Measurements from ENCODE around the gene PARN.
"Not testable (repeated sequence)": the region's sequence is repeated elsewhere in the genome, so short reads cannot be mapped to it uniquely, and the experiment has no call there.

Gene PARN

GRCh38 chr16:14629919-14630619 is at the start of gene PARN:
Gene PARN, minus strand, starts transcription at chr16:14630260. Its CDS starts 135 bp downstream, at chr16:14630125.
- DNase-seq, result peak; percentile 97

GRCh38 chr16:14678748-14679497 is 48.9 kb upstream of the PARN start:
- no peak for DNase-seq

GRCh38 chr16:14677627-14678026 is 47.6 kb upstream of the PARN start:
- DNase-seq, result no peak

- no peak for DNase-seq
These were observed 46.6 kb upstream of the PARN start for GRCh38 chr16:14676633-14677032.

GRCh38 chr16:14672403-14672971 is 42.4 kb upstream of the PARN start:
- DNase-seq, result no peak

- no peak for DNase-seq
These were observed 39.7 kb upstream of the PARN start for GRCh38 chr16:14669776-14670175.

GRCh38 chr16:14668556-14669223 is 38.6 kb upstream of the PARN start:
- DNase-seq, result no peak

GRCh38 chr16:14667347-14668266 is 37.5 kb upstream of the PARN start:
- DNase-seq, result no peak

- DNase-seq, result no peak
These were observed 28.0 kb upstream of the PARN start for GRCh38 chr16:14658063-14658462.

- DNase-seq, result no peak
These were observed 22.7 kb upstream of the PARN start for GRCh38 chr16:14652726-14653125.

- no peak for DNase-seq
These were observed 20.6 kb upstream of the PARN start for GRCh38 chr16:14650629-14651028.

- DNase-seq, result no peak
These were observed 19.8 kb upstream of the PARN start for GRCh38 chr16:14649816-14650215.

GRCh38 chr16:14641926-14642325 is 11.9 kb upstream of the PARN start:
- no peak for DNase-seq

GRCh38 chr16:14641206-14641605 is 11.1 kb upstream of the PARN start:
- DNase-seq, result no peak

GRCh38 chr16:14640538-14640937 is 10.5 kb upstream of the PARN start:
- no peak for DNase-seq

- not testable (repeated sequence) for DNase-seq
These were observed 6.8 kb upstream of the PARN start for GRCh38 chr16:14636951-14637240.

GRCh38 chr16:14636179-14636950 is 6.3 kb upstream of the PARN start:
- DNase-seq, result not testable (repeated sequence)

- DNase-seq, result no peak
These were observed 5.5 kb upstream of the PARN start for GRCh38 chr16:14635395-14636165.

GRCh38 chr16:14634389-14634725 is 4.3 kb upstream of the PARN start:
- no peak for DNase-seq

- DNase-seq, result peak; percentile 96
These were observed 2.9 kb upstream of the PARN start, which contains the start of gene BFAR for GRCh38 chr16:14632693-14633569. Gene BFAR, plus strand, starts transcription at chr16:14632951. Its CDS starts 11,396 bp downstream, at chr16:14644347.
